HG02884 (cell line): ENCODE measurements around the gene LNX2.
"Not testable (repeated sequence)": the region's sequence is repeated elsewhere in the genome, so short reads cannot be mapped to it uniquely, and the experiment has no call there.

Experiments used
- ATAC-seq: cut with Tn5 transposase; IDR thresholded peaks from one replicate; pipeline ENCODE4 v1.9.1; 2021; ENCODE audit warnings: mild to moderate bottlenecking, moderate library complexity; ENCODE audit not compliant: unreplicated experiment

Gene LNX2

GRCh38 chr13:27638001-27638400, 17.7 kb upstream of the LNX2 start:
- ATAC-seq: no peak

- no peak for ATAC-seq
Measured at GRCh38 chr13:27637289-27637626, 16.9 kb upstream of the LNX2 start.

- no peak for ATAC-seq
Measured at GRCh38 chr13:27636589-27637288, 16.4 kb upstream of the LNX2 start.

DNA sequence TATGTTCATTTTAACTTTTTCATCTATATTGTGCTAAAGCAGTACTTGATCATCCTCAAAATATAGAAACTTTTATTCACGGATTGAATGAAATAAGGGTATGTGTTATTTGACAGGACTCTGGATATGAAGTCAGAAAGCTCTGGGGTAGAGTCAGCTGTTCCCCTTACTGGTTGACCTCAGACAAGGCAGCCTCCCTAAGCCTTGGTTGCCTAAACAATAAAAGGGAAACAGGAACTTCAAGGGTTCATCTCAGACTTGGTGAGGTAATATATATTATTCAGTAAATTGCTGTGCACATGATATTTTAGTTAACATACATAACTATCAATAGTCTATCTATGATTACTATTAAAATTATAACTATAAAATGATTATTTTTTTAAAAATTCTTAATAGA, 14.9 kb upstream of the LNX2 start:
- no peak for ATAC-seq

GRCh38 chr13:27634791-27635190, 14.5 kb upstream of the LNX2 start:
- no peak for ATAC-seq

- no peak for ATAC-seq
Measured at GRCh38 chr13:27634231-27634630, 13.9 kb upstream of the LNX2 start.

DNA sequence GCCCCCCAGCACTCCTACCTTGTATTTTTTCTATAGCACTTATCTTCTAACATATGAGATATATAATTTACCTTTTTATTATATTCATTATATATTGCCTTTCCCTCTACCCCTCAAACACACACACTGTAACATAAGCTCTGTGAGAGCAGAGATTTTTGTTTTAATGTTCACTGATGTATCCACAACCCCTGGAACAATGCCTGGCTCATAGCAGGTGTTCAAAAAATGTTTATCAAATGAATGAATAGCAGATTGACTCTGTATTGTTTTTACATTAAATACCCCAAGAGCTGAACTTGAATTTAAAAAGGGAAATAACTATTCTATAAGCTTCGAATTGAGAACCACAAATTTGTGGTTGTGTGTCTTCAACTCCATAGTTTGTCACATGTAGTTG, 12.3 kb upstream of the LNX2 start:
- no peak for ATAC-seq

- no peak for ATAC-seq
Measured at GRCh38 chr13:27632214-27632613, 11.9 kb upstream of the LNX2 start.

GRCh38 chr13:27631665-27632064, 11.3 kb upstream of the LNX2 start:
- ATAC-seq: no peak

GRCh38 chr13:27631156-27631555, 10.8 kb upstream of the LNX2 start:
- ATAC-seq: no peak

DNA sequence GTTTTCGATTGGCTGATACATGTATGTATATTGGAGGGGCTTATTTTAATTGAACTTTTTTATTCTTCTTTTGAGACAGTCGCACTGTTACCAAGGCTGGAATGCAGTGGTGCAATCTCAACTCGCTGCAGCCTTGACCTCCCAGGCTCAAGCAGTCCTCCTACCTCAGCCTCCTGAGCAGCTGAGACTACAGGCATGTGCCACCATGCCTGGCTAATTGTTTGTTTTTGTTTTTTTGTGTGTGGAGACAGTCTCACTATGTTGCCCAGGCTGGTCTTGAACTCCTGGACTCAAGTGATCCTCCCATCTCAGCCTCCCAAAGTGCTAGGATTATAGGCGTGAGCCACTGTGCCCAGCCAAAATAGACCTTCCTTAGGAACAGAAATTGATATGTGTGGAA, 8.4 kb upstream of the LNX2 start:
- not testable (repeated sequence) for ATAC-seq

DNA sequence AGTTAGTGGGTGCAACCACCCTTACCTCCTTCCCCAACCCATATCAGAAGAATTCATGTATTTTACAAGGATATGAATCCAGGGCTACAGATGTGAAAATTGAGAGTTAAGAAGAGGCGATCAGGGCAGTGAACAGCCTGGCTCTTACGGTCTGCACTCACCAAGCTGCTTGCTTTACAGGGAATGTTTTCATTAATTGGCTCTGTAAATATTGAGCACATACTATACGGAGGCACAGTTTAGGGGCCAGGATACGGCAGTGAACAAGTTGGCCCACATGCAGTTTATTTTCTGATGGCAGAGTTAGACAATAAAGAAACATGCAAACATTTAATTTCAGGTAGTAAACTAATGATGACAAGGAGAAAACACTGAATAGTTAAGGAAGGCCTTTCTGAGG, 7.8 kb upstream of the LNX2 start:
- ATAC-seq: no peak

GRCh38 chr13:27627380-27627779, 7.1 kb upstream of the LNX2 start:
- no peak for ATAC-seq

GRCh38 chr13:27625839-27626238, 5.5 kb upstream of the LNX2 start:
- no peak for ATAC-seq

- no peak for ATAC-seq
Measured at GRCh38 chr13:27624071-27624470, 3.7 kb upstream of the LNX2 start.

DNA sequence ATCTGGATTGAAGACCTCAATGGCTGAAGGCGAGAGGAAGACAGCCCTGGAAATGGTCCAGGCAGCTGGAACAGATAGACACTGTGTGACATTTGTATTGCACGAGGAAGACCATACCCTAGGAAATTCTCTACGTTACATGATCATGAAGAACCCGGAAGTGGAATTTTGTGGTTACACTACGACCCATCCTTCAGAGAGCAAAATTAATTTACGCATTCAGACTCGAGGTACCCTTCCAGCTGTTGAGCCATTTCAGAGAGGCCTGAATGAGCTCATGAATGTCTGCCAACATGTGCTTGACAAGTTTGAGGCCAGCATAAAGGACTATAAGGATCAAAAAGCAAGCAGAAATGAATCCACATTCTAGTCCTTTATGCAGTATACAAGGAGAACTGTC, 2.6 kb upstream of the LNX2 start:
- no peak for ATAC-seq

DNA sequence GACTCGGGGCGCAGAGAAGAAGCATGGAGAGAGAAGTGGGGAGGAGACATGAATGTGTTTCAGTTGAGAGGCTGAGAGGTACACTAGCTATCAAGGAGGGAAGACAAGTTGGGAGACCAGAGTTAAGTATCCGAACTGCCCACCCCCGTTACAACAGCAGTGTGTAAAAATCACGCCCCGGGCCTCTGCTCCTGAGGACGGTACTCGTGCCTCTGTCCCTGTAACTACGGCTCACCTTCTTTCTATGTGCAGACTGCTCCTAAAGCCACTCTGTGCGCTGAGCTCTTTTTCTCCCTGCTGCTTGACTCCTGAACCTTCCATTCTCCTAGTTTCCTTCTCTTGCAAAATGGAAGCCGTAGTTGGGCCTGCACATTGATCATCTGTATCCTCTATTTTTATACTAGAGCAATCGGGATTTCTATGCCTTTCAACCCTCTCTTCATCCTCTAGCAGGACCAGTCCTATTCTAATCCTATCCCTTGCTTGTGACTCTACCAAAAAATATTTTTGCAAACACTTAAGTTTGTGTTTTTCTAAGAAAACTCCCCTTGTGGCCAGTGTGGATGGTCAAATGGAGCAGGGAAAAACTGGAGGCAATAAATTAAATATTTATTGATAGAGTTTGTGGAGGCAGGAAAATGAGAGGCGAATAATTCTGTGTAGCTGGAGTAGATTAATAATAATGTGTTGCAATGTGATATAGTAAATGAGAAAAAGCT, 1.9 kb upstream of the LNX2 start:
- ATAC-seq: no peak

DNA sequence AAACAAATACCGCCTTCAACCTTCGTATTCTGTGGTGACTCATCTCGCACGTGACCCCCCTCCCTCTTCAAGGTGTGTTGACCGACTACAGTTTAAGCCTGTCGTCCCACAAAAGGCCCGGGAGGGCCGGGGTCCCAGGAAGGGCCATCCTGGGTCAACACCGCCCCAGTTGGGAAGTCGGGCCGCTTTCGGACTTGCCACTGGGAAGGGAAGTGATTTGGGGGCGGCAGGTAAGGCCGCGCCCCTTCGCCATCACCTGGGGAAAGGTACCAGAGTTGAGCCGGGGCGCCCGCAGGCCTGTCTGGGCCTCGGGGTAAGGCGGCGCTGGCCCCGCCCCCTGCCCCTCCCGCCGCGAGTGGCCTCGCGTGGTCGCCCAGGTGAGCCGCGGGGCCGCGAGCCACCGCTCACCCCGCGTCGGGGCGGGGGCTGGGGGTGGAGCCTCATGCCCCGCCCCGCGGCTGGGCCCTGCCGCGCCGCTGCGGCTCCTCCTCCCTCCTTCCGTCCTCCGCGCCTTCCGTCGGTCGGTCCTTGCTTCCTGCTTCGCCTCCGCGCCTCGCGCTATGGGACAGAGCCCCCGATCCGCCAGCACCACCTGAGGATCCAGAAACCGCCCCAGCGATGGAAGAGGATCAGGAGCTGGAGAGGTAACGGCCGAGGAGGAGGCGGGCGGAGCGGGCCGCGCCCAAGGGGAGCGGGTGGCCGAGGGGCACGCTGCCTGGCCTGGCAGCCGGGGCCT, 1.2 kb upstream of the LNX2 start, which contains the start of gene POLR1D:
TSS of gene POLR1D (plus strand) at position 527 of the 736 bp plus-strand sequence. CDS start at position 619, 92 bp downstream.
- ATAC-seq: peak; percentile 49

DNA sequence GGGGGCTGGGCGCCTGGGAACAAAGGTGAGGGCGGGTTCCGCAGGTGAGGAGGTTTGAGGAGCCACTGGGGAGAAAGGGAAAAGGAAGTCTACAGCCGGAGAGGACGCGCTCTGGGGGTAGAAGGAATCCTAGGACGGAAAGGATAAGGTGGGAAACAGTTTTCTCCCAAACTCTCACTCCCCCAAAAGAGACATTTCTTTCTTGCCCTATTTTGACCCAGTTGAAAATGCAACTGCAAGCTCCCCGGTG, 712 bp upstream of the LNX2 start:
- ATAC-seq: no peak

- peak; percentile 22 for ATAC-seq
Measured at GRCh38 chr13:27619728-27620376, 477 bp downstream of the LNX2 start.

DNA sequence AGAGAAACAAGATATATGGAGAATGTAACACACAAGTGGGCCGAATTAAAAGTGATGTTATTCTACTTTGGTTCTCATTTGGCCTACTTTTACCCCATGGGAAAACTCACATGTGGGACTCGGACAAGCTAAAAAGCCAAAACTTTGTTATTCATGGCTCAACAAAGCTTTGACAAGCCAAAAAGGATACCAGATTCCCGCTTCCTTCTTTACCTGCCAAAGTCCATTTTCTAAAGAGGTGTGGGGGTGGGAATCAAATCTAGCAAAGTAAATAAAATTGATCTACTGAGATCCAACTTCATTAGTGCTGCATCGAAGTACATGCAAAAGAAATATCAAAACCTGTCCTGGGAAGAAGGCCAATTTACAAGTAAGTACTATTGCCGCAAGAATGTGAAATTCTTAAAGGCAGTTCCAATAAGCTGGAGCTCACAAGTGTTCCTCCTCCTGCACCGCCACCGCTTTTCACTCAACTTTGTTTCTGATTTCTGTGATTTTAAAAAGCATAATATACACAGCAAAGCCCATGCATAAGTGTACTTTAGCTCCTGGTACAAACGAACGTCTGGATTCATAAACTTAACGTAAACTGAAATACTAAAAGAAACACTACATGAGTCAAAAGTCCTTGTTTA, 1.1 kb downstream of the LNX2 start:
- ATAC-seq: no peak
